NCI-H2227 (cell line): ENCODE data around the gene TAS2R38.
A peak's percentile ranks its signal among the peaks of the same experiment; 100 is the strongest.

Experiments
- DNase-seq: peaks from one replicate; lab custom pipeline; 2025; ENCODE audit not compliant: unreplicated experiment; lab: John Stamatoyannopoulos, UW

The TAS2R38 gene

DNA sequence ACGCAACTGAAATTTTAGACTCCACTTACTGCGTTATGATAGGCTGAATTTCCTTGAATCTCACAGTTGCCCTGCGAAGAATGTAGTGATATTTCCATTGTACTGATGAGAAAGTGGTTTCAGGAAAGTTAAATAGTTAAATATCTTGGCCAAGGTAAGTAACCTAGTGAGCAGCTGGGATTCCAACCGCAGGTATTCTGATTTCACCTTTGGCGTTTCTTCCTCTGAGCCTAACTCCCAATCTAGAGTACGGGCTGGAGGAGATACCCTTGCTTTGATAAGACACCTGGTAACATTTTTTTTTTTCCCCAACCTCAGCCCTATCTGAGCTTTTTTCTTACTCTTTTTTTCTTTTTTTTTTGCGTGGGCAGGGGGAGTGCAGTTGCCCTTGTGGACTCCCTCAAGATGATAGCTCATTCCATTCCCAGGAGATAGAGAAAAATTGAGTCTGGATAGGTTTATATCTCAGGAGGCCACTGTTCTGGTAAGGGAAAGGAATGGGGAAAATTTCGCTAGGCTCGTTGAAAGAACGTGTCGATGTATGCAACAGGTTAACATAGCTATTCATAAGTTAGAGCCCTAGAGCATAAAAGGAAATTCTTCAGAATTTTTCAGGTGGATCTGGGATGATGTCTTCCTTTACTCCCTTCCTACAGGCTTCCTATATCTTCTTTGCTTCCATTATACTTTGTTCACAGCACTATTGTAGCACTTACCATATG, 3.1 kb upstream of the TAS2R38 start:
- DNase-seq, result no peak

DNA sequence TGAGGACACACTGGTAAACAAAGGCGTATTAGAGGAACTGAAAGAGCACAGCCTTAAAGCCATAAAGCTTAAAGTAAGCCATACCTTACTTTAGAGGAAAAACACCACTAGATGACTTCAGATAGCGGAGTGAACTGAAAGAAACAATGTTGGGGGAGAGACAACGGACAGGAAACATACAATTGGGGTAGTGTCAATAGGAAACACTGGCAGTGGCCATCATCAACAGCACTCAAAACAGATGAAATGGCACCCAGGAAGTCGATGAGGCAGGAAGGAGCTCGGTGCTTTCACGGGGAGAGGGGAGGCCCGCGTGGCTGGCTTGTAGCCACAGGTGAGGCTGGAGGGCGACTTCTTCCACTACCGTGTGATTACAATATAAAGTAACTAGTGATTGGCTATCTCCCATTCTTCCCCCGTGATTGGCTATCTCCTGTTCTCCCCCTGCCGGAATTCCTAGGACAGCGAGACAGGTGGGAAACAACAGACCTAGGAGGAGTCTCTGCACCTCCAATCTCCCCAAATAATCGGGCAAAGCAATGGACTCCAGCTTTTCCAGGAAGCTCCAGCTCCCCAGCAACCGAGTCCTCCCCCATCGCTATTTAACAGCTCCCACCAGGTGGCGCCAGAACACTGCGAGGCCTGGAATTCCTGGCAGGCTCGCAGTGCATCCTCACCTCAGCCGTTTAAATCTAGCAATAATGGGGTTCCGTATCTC, 2.4 kb upstream of the TAS2R38 start:
- DNase-seq, result peak; percentile 55

GRCh38 chr7:141974831-141975230, 1.3 kb upstream of the TAS2R38 start:
- no peak for DNase-seq

- no peak for DNase-seq
These were observed 12.7 kb downstream of the TAS2R38 start for GRCh38 chr7:141960687-141961422.

DNA sequence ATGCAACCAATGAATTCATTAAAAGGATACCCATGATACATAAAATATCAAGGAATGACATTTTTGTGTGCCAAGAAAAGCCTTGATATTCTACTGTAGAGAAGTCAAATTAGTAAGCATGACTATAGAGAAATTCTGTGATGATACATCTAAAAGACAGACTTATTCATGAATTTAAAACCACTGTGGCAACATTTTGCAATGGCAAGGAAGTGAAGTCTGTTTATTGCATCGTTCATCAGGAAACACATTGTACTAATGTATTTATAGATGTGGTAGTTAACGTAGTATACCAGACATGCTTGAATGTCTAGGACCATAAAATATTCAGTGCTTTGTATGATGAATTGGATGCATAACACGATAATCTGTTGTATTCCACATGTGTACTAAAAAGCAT, 17.5 kb downstream of the TAS2R38 start:
- no peak for DNase-seq

DNA sequence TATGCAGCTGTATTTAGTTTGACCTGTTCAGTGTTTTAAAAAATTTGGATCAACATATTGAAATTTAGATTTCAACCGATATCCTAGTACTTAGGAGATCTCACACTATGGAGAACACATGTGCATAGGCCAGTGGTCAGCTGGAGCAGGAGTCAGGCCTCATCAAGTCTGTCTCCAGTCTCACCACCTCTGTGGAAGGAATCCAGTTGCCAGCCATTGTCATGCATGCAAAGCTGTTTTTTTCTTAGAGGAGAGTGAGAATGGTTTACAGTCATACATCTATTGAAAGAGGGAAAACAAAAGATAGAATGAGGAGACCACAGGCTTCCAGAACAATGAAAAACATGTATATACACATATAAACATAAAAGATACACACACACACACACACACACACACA, 19.2 kb downstream of the TAS2R38 start:
- DNase-seq, result no peak

- DNase-seq, result no peak
These were observed 21.1 kb downstream of the TAS2R38 start for GRCh38 chr7:141952461-141952860.

DNA sequence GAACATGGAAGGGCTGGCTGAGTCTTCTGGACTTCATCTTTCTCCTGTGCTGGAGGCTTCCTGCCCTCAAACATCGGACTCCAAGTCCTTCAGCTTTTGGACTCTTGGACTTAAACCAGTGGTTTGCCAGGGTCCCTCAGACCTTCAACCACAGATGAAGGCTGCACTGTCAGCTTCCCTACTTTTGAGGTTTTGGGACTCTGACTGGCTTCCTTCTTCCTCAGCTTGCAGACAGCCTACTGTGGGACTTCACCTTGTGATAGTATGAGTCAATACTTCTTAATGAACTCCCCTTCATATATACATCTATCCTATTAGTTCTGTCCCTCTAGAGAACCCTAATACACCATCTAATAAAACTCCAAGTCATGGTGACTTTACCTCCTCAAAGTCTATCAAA, 22.8 kb downstream of the TAS2R38 start:
- no peak for DNase-seq

DNA sequence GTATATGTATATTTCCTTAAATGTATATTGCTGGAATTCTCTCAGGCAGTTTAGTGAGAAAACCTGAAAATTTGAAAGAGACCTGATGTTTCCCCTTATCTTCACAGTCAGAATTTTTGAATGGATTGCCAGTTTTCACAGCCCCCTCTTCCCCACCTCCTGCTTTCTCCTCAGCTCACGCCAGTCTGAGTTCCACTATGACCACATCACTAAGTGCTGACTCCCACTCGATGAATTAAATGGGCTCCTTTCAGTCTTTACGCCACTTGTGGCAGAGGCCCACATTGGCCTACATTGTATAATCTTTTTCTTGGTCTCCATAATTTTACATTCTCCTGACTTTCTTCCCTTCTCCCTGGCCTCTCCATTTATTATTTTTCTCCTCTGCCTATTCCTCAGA, 23.7 kb downstream of the TAS2R38 start:
- no peak for DNase-seq

- DNase-seq, result no peak
These were observed 24.1 kb downstream of the TAS2R38 start for GRCh38 chr7:141949451-141949850.

DNA sequence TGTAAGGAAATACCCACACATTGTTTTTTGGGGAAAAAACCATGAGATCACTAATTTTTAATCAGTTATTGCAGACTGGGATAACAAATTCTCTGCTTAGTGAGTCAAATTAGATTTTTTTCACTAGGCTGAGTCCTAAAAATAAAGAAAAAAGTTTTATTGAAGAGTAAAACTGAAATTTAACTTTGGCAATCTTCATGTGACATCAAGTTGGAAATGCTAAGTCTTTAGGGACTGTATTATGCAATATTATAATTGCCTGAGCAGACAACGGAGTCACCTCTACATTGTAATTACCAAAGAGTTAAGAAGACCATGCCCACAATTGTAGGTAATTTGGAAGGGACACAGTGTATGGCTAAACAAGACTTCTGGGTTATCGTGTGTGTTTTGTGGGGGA, 24.6 kb downstream of the TAS2R38 start:
- no peak for DNase-seq

GRCh38 chr7:141946796-141947195, 26.8 kb downstream of the TAS2R38 start, which contains the start of gene CLEC5A:
TSS of gene CLEC5A (minus strand) at chr7:141946974. CDS start at chr7:141946292, 682 bp downstream.
- no peak for DNase-seq

GRCh38 chr7:141945356-141945755, 28.2 kb downstream of the TAS2R38 start:
- no peak for DNase-seq

- DNase-seq, result no peak
These were observed 28.8 kb downstream of the TAS2R38 start for GRCh38 chr7:141944811-141945210.

DNA sequence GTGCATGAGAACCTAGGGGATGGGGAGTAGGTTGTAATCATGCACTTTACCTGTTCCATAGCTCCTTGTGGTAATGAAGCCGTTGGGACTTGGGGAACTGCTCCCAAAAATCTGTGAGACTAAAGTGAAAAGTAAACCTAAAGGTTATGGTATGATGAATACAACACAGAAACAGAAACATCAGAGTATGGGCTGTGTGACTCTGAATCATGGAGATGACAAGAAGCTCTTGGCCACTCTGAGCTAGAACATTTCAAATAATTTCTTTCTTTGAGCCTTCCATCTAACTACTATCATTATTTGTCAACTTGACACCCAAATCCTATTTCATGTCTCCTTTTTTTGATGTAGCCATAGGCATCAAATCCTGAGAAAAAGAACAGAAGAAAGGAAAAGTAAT, 29.7 kb downstream of the TAS2R38 start:
- DNase-seq, result no peak

- DNase-seq, result no peak
These were observed 32.5 kb downstream of the TAS2R38 start for GRCh38 chr7:141941075-141941474.

GRCh38 chr7:141930211-141930610, 43.4 kb downstream of the TAS2R38 start:
- no peak for DNase-seq

DNA sequence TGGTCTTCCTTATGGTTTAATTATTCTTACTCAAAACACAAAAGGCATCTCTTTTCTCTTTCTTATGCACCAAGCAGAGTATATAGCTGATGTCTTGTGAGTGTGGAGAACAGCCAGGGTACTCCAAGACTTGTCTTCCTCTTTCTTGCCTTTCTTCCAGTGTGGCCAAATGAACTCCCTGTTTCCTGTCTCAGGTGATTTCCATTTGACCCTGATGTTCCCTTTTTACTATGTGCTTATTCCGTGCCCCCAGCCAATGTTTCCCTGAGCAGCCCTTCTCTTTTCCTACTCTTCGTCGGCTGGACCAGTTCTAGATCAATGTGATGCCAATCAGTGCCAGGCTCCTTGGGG, 44.8 kb downstream of the TAS2R38 start:
- no peak for DNase-seq

GRCh38 chr7:141928146-141928844, 45.3 kb downstream of the TAS2R38 start:
- no peak for DNase-seq
